ENCODE results near the gene VPS54.

- no peak for TF ChIP-seq CTCF (IDR thresholded peaks at IDR 0.05; ENCODE audit: insufficient read depth, low read length)
- no peak for TF ChIP-seq POLR2AphosphoS5 (IDR thresholded peaks at IDR 0.05; ENCODE audit: low read depth)
- TF ChIP-seq REST (IDR thresholded peaks at IDR 0.05; ENCODE audit: insufficient replicate concordance, low read depth), result no peak
- no peak for TF ChIP-seq SPI1 (IDR thresholded peaks at IDR 0.05; ENCODE audit: borderline replicate concordance, low read depth)
- no peak for TF ChIP-seq GABPA (IDR thresholded peaks at IDR 0.05; ENCODE audit: low read depth)
Observed at GRCh38 chr2:64019975-64020528, 824 bp upstream of the VPS54 start.

Data from HL-60 (cell line).